Activated CD4-positive, CD25-positive, alpha-beta regulatory T cell (primary cell): ENCODE data around the gene CFAP46.

Experiments
- DNase-seq, 4 experiments: peaks; one replicate each; lab custom pipeline; 2025; lab: John Stamatoyannopoulos, UW

CFAP46 gene

GRCh38 chr10:132861884-132862461 lies 80.4 kb downstream of the CFAP46 start:
- DNase-seq = no peak

GRCh38 chr10:132861116-132861691 lies 81.2 kb downstream of the CFAP46 start:
- no peak for DNase-seq

DNA sequence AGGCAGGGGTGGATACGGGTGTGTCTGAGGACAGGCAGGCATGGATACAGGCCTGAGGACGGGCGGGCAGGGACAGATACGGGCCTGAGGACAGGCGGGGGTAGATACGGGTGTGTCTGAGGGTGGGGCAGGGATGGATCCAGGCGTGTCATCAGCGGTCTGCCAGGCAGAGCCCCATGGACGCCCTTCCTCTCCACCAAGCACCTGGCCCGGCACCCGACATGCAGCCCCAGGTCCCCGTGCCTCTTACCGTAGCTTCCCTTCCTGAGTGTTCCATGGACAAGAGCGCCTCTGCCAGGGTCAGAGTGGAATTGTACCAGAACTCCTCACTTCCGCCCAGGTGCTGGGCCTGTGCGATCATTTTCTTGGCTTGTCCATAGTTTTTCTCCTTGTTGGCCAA lies 81.8 kb downstream of the CFAP46 start:
- DNase-seq = no peak

DNA sequence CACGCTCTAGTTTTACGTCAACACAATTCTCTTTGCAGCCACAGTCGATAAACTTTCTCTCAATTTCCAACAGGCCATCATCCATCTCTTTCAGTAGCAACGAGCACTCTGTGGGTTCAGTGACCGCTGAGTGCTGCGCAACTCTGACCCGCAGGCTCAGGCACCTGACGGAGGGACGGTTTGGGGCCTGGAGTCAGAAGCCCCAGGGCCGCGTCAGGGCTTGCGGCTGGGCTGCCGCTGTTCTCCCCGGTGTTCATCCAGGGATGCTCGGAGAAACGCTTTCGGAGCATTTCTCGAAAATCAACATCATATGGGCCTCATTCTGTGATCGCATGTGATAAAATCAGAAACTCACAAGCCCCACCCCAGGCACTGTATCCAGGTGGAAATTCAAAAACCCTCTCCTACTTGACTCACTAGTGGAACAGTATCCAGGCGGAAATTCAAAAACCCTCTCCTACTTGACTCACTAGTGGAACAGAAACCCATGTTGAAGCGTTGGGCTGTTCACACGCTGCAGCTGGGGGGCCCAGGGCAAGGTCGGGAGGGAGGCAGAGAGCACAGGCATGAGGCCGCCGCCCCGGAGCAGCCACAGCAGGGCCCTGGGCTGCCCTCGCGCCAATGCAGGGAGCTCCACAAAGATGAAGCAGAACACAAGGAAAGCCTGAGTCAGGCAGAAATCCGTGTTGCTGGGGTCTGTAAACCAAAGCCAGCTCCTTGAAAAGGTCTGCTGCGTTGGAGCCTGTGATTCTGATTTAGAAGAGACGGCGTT lies 83.1 kb downstream of the CFAP46 start:
- DNase-seq = no peak

- no peak for DNase-seq
These were observed 84.0 kb downstream of the CFAP46 start for GRCh38 chr10:132858121-132859081.

GRCh38 chr10:132856869-132857524 lies 85.4 kb downstream of the CFAP46 start:
- no peak for DNase-seq

GRCh38 chr10:132855889-132856288 lies 86.5 kb downstream of the CFAP46 start:
- DNase-seq = no peak

DNA sequence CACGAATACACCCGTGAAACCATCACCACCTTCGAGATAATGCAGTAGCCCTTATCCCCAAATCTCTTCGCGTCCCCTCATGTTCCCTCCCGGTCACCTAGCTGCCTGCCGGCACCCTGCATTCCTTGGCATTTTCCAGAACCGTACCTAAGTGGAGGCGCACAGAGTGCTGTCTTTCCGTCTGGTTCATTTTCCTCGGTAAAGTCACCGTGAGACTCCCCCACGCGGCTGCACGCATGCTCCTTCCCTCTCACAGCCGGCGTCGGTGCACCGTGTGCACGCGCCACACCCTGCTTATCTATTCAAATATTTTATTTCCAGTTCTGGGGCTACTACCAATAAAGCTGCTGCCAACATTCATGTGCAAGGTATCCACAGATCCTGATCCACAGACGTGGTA lies 90.9 kb downstream of the CFAP46 start:
- no peak for DNase-seq

DNA sequence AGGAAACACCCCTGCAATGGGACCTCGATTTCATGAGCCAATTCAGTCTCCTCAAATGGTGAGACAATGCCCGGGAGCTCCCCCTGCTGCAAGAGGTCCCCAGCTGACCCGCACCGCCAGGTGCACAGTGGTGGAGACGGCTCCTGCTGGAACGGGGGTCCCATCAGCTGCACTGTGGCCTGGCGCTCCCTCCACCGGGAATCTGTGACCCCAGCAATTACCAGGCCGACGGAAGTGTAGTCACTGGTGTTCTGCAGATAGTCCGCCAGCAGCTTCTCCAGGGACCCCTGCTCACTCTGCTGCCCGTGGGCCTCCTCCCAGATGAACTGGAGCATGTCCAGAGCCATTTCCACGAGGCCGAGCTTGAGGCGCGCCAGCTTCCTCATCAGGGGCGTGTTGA lies 91.5 kb downstream of the CFAP46 start:
- no peak for DNase-seq

- DNase-seq = no peak
These were observed 92.1 kb downstream of the CFAP46 start for GRCh38 chr10:132850246-132850645.

GRCh38 chr10:132849546-132850031 lies 92.8 kb downstream of the CFAP46 start:
- DNase-seq = no peak

- no peak for DNase-seq
These were observed 93.3 kb downstream of the CFAP46 start for GRCh38 chr10:132848951-132849545.

GRCh38 chr10:132848291-132848701 lies 94.1 kb downstream of the CFAP46 start:
- DNase-seq = no peak

DNA sequence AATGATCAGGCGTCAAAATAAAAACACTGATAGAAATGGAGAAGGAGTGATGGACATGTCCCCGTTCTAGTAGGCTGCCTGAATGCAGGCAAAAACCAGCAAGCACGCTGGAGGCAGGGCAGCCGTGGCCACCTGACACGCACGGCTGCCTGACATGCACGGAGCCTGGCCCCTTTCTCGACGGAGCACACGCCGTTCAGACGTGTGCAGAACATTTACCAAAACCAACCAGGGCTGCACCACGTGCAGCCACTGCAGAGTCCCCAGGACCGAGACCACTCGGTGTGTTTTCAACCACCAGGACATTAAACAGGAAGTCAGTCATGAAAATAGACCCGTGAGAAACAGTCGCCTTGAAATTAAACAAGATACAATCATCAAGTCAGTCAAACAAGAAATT lies 94.5 kb downstream of the CFAP46 start:
- DNase-seq = no peak

- DNase-seq = no peak
These were observed 95.0 kb downstream of the CFAP46 start for GRCh38 chr10:132847416-132847777.

GRCh38 chr10:132846631-132847415 lies 95.5 kb downstream of the CFAP46 start:
- no peak for DNase-seq

DNA sequence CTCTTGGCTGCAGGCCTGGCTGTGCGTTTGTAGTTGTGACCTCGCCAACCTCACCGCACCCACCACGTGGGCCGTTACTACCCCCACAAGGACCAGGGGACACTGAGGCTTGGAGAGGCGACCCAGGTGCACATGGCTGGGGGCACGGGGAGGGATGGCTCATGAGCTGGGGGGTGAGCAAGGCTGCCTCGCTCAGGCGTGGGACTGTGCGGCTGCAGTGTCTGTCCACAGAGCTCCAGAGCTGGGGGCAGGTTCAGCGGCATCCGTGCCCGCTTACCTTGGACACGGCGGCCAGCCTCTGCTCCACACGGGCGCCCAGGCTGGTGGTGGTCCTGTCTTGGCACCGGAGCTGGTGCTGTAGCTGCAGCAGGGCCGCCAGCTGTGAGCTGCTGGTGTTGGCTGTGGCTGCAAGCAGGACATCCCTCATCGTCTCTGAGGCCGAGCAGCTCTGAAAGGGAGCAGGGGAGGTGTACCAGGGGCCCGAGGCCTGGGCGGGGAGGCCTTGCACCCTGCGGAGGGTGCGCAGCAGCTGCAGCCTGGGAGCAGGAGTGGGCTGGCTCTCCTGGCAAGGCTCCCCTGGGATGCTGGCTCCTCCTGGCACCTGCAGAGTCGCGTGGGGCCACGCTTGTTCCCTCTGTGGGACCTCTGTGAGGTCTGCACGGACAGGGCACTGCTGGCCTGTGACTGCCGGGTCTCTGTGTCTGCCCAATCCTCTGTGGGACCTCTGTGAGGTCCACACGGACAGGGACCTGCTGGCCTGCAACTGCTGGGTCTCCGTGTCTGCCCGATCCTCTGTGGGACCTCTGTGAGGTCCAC lies 96.4 kb downstream of the CFAP46 start:
- no peak for DNase-seq

DNA sequence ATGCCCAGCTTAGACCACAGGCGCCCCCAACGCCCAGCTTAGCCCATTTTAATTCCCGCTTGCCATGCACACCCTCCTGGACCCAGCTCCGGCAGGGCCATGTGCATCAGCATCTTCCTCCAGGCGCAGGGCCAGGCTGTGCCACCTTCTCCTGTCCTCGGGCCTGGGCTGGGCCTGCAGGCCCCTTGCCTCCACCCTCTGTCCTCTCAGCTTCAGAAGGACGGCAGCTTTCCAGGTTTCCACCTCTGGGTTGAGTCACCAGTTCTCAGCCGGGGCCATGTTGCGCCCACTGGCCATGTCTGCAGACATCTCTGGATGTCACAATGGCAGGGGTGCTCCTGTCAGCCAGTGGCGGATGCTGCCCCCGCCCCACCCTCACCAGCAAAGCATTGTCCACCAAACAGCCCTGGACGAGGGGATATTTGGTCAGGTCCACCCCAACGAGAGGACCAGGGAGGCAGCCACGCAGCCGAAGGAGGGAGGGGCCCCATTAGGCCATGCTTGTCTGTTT lies 97.3 kb downstream of the CFAP46 start:
- no peak for DNase-seq

- DNase-seq = no peak
These were observed 98.1 kb downstream of the CFAP46 start for GRCh38 chr10:132844069-132844809.
